ENCODE results near the gene CBR1. TPM values are rescaled to one million over a fixed set of nuclear protein-coding genes. Genes with fewer than 3 reads are reported as not detected.

Gene CBR1
- total and polyA plus RNA-seq, 9 of the 15 experiments (the other 6 are each of a cell fraction or from before 2014, with no cell fraction given) = 2.5 to 33.8 (median 15.1) TPM

- TF ChIP-seq CUX1 (CRISPR knock-in tag; IDR thresholded peaks at IDR 0.05) = no peak
Observed at GRCh38 chr21:36082237-36082664, 12.4 kb downstream of the CBR1 start (continued).

- no TSS peak for BruUV-seq (replicated peaks)
- Histone ChIP-seq H3K79me2 (ENCODE audit: control insufficient read depth, insufficient read depth, low read length) (no peaks in the 10 kb centered on the region), H3K9me3 (replicated peaks; ENCODE audit: control insufficient read depth, insufficient read depth, low read depth, low read length) (no peaks in the 10 kb centered on the region), H3K9me1 (ENCODE audit: control insufficient read depth, insufficient read depth, low read length) (no peaks in the 10 kb centered on the region), H2AFZ (ENCODE audit: low read depth, low read length) (peak overlapping the region; percentile 17; the same call in 1 of the 2 replicates), H3K27me3 (ENCODE audit: control insufficient read depth in 2 of 2, insufficient read depth in 2 of 2, low read length in 2 of 2) (no peaks in the 10 kb centered on the region), H3K4me3 (no peak overlapping the region), H3K4me1 (replicated peaks in 1 of 2; ENCODE audit: control insufficient read depth in 2 of 2, insufficient read depth in 2 of 2, low read length in 2 of 2) (peaks cover 0 to 3% of the 10 kb centered on the region in 2 experiments; a peak in 2 of 5 replicates), H3K4me2 (ENCODE audit: insufficient read depth, low read length) (no peak overlapping the region), H4K20me1 (replicated peaks; ENCODE audit: control insufficient read depth, insufficient read depth, low read length) (no peaks in the 10 kb centered on the region), H3K27ac (ENCODE audit: extremely low read depth, low read depth, low read length) (no peak overlapping the region), H3K36me3 (ENCODE audit: control insufficient read depth, insufficient read depth, low read length) (no peaks in the 10 kb centered on the region), H3K9ac (ENCODE audit: insufficient read depth in 1 of 2, low read depth in 2 of 2, low read length in 2 of 2) (no peak overlapping the region)
- POLR2A ChIA-PET = interaction anchor here (0.5 to 1.6 kb wide), 4 partner anchors 10 to 1714 kb away, joined by 3 to 4 read pairs (median 4); no protein-coding TSS in a partner anchor
- 27% methylated on average over 6 of the region's 6 CpGs for WGBS (ENCODE audit: insufficient coverage, low coverage, missing lambda C conversion rate)
- ATAC-seq (peak; percentile 76), DNase-seq (ENCODE audit: extremely low read depth in 1 of 4, low spot score in 3 of 4) (peak in 1 of 4 experiments; percentile 28), FAIRE-seq (no peak)
- intact Hi-C loops (cut with micrococcal nuclease) = no loop called here
- TF ChIP-seq CTCF (IDR thresholded peaks at IDR 0.05 in 2 of 3, conservative IDR thresholded peaks at IDR 0.05 in 1 of 3; ENCODE audit: insufficient read depth in 2 of 3, low read depth in 1 of 3, low read length in 3 of 3) (peak; percentile 18 to 45 (median 27); a peak in 3 of 6 replicates), RHOXF2B (CRISPR knock-in tag; conservative IDR thresholded peaks at IDR 0.05) (no peak), NFE2L1 (tag; IDR thresholded peaks at IDR 0.05; ENCODE audit: borderline replicate concordance, low read depth) (no peak), E2F1 (CRISPR knock-in tag; IDR thresholded peaks at IDR 0.05) (no peak), PHF21A (IDR thresholded peaks at IDR 0.05; ENCODE audit: borderline replicate concordance, low read depth) (no peak)
- CTCF ChIA-PET (ENCODE audit: low intra/inter-chr PET ratio) = no interaction called here
- in situ Hi-C loops (cut with MboI) = no loop called here
Observed at GRCh38 chr21:36087362-36088138, 17.7 kb downstream of the CBR1 start.

All from K562 (cell line).